Suppressor macrophage (primary cell): Measurements from ENCODE around the gene RNF220.
A peak's percentile ranks its signal among the peaks of the same experiment; 100 is the strongest.

Experiments used
- DNase-seq, 4 experiments: peaks; one replicate each; pipeline ENCODE4 v3.0.0-alpha.2; 2020 to 2022

The RNF220 gene

GRCh38 chr1:44407430-44408211, 2.6 kb downstream of the RNF220 start:
- DNase-seq: peak in 3 of 4 experiments; percentile 30 to 47 (median 34)

DNA sequence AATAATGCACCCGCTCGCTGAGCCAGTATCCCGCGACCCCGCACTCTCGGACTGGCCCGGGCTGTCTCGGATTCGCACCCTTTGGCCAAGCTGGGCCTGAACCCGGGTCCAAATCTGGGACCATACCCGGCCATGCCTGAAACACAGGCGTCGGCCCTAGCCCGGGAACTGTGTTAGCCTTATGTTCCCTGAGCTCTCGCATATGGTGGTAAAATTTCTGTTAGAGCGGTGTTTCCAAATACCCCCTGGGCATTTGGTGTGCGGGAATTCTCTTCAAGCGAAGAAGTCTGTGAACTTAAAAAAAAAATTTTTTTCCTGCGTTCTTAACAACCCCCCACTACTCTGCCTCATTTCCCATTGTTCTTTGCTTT, 3.1 kb downstream of the RNF220 start:
- DNase-seq: peak in 2 of 4 experiments; percentile 24 to 26

DNA sequence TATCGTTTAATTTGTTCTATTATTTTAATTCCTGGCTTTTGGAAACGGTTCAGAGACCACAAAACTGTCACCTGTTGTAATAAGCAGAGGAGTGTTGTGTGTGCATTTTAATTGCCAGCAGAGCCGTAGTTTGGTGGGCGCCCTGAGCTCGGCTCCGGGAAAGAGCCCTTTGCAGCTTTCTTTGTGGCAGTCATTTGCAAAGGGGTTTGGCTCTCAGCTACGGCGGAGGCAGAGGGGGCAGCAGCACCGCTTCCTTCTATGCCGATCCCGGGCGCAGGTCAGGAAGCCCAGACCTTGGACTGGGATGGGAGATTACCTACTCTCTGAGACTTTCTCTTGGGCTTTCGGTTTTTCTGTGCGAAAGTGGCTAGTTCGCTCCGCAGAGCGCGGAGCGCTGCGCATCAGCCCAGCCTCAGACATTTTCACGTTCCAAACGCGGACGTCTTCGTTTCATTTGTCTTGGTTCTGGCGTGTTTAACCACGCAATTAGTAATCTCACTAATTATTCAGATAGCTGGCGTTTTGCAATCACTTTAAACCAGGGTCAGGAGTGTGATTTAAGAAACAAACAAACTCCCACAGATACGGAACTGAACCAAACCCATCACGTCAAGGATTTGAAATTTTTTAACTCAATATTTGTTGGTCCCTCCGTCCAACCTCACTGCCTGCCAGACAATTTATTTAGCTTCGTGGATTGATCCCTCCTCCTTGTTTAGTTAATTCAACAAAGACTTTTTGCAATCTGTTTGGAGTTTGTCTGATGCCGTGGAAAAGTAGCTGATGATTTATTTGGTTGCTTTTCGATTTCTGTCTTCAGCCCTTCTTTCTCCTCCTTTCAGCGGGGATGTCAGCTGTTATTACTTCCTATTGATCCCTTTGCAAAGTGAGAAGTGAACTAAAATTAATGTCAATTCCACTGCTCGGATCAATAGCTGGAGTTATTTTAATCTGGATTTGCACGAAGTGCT, 3.9 kb downstream of the RNF220 start:
- DNase-seq: peak in 3 of 4 experiments; percentile 36 to 45 (median 44)

DNA sequence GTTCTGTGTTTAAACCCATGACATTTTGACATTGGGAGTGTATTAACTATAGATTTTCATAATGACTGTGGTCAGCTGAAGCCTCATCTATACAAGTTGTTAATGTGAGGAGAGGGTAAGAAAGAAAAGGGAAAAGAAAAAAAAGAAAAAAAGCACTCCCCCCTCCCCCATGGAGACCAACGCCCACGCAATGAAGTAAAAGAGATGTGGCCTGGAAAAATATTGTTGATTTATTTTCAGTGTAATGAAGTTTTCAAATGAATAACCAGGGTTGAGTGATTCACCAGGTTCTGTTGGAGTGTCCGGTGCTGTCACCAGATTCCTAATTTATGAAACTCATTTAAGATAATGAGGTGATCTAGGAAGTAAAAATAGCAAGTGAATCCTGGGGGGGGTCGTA, 4.7 kb downstream of the RNF220 start:
- DNase-seq: no peak

GRCh38 chr1:44411861-44412260, 6.8 kb downstream of the RNF220 start:
- no peak for DNase-seq

DNA sequence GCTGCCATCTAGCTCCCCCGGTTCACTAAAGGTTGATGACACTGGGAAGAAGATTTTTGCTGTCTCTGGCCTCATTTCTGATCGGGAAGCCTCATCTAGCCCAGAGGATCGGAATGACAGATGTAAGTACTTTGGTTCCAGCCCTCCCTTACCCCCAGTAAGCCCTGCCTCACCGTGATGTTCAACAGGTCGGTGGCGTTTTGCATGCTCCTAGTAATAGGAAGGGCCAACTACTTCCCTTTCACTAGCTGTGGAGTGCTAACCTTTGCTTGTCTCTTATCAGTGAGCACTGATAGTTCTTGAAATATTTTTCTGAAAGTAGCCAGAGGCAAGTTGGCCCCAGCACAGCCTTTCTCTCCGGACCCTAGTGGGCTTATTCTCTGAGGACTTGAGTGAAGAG, 7.5 kb downstream of the RNF220 start:
- no peak for DNase-seq

DNA sequence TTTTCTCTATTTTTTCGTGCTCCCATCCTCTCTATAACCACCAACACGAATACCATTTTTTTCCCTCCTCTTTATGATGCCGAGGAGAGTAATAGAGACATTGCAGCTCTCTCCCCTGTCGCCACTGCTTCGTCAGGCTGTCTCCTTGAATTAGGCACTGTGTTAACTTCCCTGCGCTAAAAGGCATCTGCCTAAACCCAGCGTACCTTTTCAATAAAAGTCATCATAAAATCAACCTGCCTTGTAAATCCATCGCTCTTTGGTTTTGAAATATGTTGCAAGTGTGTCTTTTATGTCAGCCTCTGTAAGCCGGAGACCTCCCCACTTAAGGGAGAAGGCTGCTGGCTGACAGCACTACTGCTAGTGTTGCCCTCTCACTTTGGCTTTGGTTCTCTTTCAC, 8.7 kb downstream of the RNF220 start:
- DNase-seq: no peak

- no peak for DNase-seq
These were observed 10.0 kb downstream of the RNF220 start for GRCh38 chr1:44415013-44415412.

DNA sequence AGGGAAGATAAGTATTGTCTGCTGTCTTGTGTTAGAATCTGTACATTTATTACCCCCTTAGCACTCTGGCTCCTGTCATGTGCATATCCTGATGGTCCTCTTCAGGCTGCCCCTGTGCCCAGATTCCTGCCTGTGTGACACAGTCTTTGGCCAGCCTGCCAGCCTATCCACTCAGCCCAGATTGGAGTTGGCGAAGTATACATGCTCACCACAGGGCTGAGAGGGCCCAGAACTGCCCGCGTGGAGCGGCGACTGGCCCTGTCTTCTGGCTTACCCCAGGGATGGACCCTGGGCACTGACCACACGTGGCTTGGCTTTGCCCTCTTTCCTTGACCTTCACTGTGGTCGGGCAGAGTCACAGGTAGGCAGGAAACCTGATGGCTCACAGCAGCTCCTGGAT, 11.4 kb downstream of the RNF220 start:
- DNase-seq: no peak

GRCh38 chr1:44417351-44418021, 12.4 kb downstream of the RNF220 start:
- DNase-seq: peak in 3 of 4 experiments; percentile 34 to 69 (median 58)

DNA sequence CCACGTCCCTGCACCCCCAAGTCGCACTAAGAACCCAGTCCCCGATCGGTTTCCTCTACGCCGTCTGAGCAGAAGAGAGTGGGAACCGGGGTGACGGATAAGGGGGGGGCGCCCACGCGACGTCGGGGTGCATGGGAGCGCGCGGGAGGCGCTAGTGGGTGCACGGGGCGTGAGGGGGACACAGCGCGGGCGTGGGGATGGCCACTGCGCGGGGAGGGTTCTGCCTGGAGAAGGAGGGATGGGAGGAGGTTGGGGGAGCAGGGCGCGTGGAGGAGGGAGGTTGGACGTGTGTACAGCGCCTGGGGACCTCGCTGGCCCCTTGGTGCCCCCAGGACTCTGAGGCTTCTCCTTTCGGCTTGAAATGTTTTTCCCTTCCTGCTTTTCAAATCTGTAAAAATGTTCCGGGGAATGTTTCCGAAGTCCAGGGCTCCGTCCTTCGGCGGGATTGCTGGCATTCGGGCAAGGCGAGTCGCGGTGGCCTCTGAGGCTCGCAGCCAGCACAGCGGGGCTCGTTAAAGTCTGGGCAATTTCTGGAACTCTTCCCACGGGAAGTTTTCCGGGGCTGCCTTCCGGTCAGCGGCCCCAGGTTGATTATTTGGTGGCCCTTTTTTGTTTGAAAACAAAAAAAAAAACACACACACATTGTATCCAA, 13.1 kb downstream of the RNF220 start:
- peak in 2 of 4 experiments; percentile 24 to 32 for DNase-seq

DNA sequence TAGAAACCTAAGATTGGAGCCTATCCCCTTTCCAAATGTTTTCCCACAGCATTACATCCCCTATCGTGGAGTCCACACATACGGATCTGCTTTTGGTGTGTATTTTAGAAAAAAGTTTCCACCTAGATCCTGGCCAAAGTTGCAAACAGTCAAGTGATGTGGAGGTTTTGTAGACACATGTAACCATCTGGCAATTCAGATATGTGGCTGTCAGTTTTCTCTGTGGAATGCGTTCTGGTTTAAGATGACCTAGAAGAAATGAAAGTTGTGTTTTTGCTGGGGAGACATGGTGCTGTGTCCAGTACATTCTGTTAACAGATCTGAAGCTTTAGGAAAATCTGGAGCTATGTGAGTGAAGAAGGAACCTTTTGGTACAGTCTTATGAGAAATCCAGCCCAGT, 14.8 kb downstream of the RNF220 start:
- no peak for DNase-seq

DNA sequence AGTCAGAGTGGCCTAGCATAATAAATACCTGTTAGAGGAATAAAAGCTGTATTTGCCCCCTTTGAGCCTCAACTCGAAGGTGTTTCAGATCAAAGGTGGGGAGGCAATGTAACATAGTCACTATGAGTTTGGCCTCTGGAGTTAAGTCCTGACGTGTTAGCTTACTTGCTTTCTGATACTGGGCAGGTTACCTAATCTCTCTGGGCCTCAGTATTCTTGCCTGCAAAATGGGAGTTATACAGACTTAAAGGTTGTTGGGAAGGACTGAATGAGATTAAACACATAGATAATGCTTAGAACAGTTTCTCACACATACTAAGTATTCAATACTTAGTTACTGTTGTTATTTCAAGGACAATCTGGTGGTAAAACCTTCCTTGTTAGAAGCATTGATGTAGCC, 15.5 kb downstream of the RNF220 start:
- no peak for DNase-seq

- DNase-seq: no peak
These were observed 16.4 kb downstream of the RNF220 start for GRCh38 chr1:44421446-44421884.

DNA sequence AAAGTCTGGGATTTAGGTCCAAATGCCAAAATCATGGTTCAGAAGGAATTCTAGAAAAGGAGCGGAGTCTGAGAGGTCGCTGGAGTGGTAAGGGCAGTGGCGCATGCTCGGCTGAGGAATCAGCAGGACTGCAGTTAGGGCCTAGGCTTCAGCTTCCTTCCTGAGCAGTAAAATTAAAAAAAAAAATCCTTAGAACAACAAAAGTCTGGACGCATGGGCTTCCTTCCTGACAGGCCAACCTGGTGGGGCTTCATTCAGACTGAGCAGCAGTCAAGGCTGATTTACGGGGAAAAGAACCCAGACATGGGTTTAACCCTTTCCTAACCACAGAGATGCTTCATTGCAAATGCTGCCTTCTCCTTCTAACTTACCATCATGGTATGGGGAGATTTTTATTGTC, 17.1 kb downstream of the RNF220 start:
- no peak for DNase-seq

- DNase-seq: peak in 1 of 4 experiments; percentile 27
These were observed 18.8 kb downstream of the RNF220 start for GRCh38 chr1:44423591-44424537.

GRCh38 chr1:44424747-44425146, 19.7 kb downstream of the RNF220 start:
- DNase-seq: no peak

DNA sequence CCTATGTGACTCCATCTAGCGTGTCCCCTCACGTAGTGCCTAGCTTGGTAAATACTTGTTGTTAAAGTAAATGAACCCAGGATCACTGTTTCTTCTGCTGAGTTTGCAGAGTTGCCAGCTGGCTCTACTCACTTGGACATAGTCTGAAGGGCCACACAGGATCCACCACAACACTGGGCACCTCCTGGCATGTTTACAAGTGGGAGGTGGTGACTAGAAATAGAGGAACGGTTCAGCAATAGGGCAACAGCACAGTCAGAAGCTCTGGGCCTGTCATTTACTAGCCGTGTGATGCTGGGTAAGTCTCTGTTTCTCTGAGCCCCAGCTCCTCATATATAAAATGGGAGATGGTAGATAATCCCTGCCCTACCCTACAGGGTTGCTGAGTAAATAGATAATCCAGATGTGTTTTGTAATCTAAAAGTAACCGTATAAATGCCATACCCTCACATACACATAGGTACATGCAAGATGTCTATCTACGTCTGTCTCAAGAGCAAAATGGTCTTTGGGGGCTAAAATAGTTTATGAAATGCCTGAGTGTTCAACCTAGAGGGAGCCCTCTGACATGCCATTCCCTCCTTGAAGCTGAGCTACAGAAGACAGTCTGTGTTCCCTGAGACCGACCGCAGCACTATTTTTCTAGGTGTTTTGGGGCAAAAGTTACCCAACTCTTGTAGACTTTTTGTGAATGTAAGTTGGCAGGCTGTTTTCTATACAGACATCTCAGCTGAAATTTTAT, 20.5 kb downstream of the RNF220 start:
- DNase-seq: peak in 3 of 4 experiments; percentile 30 to 48 (median 34)

GRCh38 chr1:44431861-44432260, 26.8 kb downstream of the RNF220 start:
- peak in 3 of 4 experiments; percentile 24 to 47 (median 33) for DNase-seq

- DNase-seq: peak; percentile 38 to 69 (median 54)
These were observed 28.2 kb downstream of the RNF220 start for GRCh38 chr1:44433209-44433608.
